AG04450 (cell line): ENCODE measurements around the gene USP4. TPM values are rescaled to one million over a fixed set of nuclear protein-coding genes. Genes with fewer than 3 reads are reported as not detected.

Source experiments
- CTCF ChIA-PET: fragments of 300-600, 350-600 bp; formaldehyde crosslinking; extraction: SDS; loops from one replicate; lab custom pipeline; 2022; ENCODE audit warnings: antibody characterized with exemption, inconsistent platforms; lab: Charles Lee
- POLR2A ChIA-PET: fragments of 350-600 bp; formaldehyde crosslinking; extraction: SDS; loops from one replicate; lab custom pipeline; 2021; ENCODE audit warnings: antibody characterized with exemption, inconsistent platforms; lab: Yijun Ruan, JAX
- DNase-seq: peaks from one replicate; pipeline ENCODE4 v3.0.0-alpha.2; 2011; ENCODE audit warnings: low read depth, low spot score
- H3K27ac ChIP-seq: one replicate; pipeline ENCODE4 v1.5.1; 2012; ENCODE audit warnings: low read depth, low read length, control low read depth
- H3K27me3 ChIP-seq: one replicate; pipeline ENCODE4 v1.6.0; 2012; ENCODE audit warnings: low read length; ENCODE audit not compliant: control insufficient read depth, insufficient read depth
- H3K4me3 ChIP-seq: 2 replicates; pipeline ENCODE4 v1.5.1; 2011; ENCODE audit warnings: mild to moderate bottlenecking, low read depth, low read length, control low read depth
- H3K9me3 ChIP-seq: 2 replicates; pipeline ENCODE4 v1.5.1; 2012; ENCODE audit warnings: low read length; ENCODE audit not compliant: control insufficient read depth, insufficient read depth
- CTCF ChIP-seq: IDR thresholded peaks from 2 replicates; pipeline ENCODE4 v1.5.1; 2011; ENCODE audit warnings: low read depth, low read length, control low read depth, inconsistent platforms
- polyA minus RNA-seq: library from RNA; depleted of rRNA, polyadenylated mRNA; stranded (reverse); fragments of >200 nt; gene quantifications from 2 replicates; pipeline ENCODE4 v1.2.3, GENCODE V29; 2011; rRNA and poly(A)+ RNA removed
- polyA plus RNA-seq: library from polyadenylated mRNA; depleted of rRNA; stranded (reverse); fragments of >200 nt; gene quantifications from 2 replicates; pipeline ENCODE4 v1.2.3, GENCODE V29; 2011; rRNA removed

The USP4 gene
- 78.4 and 80.4 TPM in 2 replicates for polyA plus RNA-seq
- 92.7 and 104 TPM in 2 replicates for polyA minus RNA-seq

- ChIA-PET CTCF (interaction anchor here (0.5 to 3.1 kb wide), 18 partner anchors 9 to 200 kb away, joined by 3 to 43 read pairs (median 4); partner anchors contain the start of genes NICN1, RHOA and TCTA), POLR2A (interaction anchor here (0.9 to 2.3 kb wide), 9 partner anchors 11 to 319 kb away, joined by 3 to 27 read pairs (median 7); partner anchors contain the start of genes GPX1, QRICH1, RHOA and TCTA)
- peak; percentile 66 for DNase-seq
- H3K9me3 ChIP-seq, result no peaks in the 10 kb centered on the region
- H3K4me3 ChIP-seq, result peak within 1 kb of the TSS; percentile 68
- peak within 1 kb of the TSS; percentile 95 for H3K27ac ChIP-seq
- peak; percentile 61 for TF ChIP-seq CTCF
- H3K27me3 ChIP-seq, result no peaks in the 10 kb centered on the region
These were observed at the start of gene USP4 for GRCh38 chr3:49339941-49340800. TSS of gene USP4 (minus strand) at chr3:49340053. CDS start at chr3:49340024, 29 bp downstream.

DNA sequence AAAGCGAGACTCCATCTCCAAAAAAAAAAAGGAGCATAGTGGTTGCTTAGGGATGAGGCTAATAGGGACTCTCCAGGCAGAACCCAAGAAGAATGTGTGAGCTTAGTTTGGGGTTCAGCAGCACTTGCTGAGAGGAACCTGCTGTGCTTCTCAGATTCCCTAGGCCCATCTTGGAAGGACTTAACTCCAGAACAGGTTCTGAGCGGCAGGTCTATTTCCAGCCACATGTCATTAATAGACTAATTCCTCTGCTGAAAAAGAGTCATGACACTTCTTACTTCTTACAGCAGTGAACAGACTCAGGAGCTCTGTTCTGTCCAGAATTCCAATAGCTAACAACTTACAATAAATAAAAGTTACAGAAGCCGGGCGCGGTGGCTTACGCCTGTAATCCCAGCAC lies 49.4 kb upstream of the USP4 start:
- Histone ChIP-seq H3K9me3 (no peaks in the 10 kb centered on the region), H3K27ac (no peak overlapping the region), H3K27me3 (no peaks in the 10 kb centered on the region), H3K4me3 (no peak overlapping the region)
- DNase-seq, result no peak
- POLR2A ChIA-PET, result interaction anchor here (0.6 to 0.7 kb wide), 3 partner anchors 21 to 368 kb away, joined by 3 to 5 read pairs (median 3); no protein-coding TSS in a partner anchor
- TF ChIP-seq CTCF, result no peak
- CTCF ChIA-PET, result interaction anchor here (1.8 kb wide), 1 partner anchor 49 kb away, joined by 6 read pairs; the partner anchor contains the start of gene USP4

DNA sequence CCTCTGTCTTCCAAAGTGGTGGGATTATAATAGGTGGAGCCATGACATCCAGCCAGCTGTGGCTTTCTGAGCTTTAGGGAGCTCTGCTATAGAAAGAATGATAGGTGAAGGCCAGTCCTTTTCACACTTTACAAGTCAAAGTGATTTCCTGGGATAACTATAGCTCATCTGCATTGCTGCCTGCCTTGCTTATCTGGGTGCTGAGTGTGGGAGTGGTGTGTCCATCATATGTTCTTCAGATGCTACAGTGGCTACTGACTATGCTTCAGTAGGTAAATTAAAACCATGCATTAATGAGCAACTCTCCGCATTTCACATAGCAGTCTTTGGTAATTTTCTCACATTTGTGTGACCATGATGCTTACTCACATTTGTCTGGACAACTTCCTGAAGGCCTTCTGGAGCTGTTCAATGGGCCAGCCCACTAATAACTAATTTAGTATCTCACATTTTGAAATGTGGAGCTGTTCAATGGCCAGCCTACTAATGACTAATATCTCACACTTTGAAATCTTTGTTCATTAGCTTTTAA lies 48.5 kb upstream of the USP4 start:
- ChIA-PET CTCF (interaction anchor here (1.8 kb wide), 1 partner anchor 48 kb away, joined by 6 read pairs; the partner anchor contains the start of gene USP4), POLR2A (interaction anchor here (0.7 to 0.9 kb wide), 2 partner anchors 24 to 368 kb away, joined by 3 read pairs; partner anchors contain the start of genes RHOA and TCTA)
- DNase-seq, result no peak
- Histone ChIP-seq H3K27ac (no peak overlapping the region), H3K27me3 (no peaks in the 10 kb centered on the region), H3K4me3 (no peak overlapping the region), H3K9me3 (no peaks in the 10 kb centered on the region)
- no peak for TF ChIP-seq CTCF

DNA sequence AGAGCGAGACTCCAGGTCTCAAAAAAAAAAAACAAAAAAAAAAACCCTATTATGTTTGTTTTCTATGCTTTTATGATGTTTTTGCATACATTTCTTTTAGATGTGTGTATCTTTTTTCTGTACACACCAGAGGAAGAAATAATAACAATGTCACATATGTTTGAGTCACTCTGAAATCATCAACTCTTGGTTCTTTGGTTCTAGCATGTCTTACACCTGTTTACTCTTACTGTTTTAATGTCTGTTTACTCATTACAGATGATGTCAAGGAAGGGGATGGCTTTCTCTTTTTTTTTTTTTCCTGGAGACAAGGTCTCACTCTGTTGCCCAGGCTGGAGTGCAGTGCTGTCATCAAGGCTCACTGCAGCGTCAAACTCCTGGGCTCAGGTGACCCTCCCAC lies 47.9 kb upstream of the USP4 start:
- CTCF ChIA-PET, result no interaction called here
- Histone ChIP-seq H3K4me3 (no peak overlapping the region), H3K27ac (peak overlapping the region; percentile 21), H3K27me3 (no peaks in the 10 kb centered on the region), H3K9me3 (no peaks in the 10 kb centered on the region)
- TF ChIP-seq CTCF, result no peak
- no peak for DNase-seq
- POLR2A ChIA-PET, result interaction anchor here (0.9 kb wide), 1 partner anchor 24 kb away, joined by 3 read pairs; the partner anchor contains the start of genes RHOA and TCTA
